ENCODE results near the gene OPRL1.
"Not testable (repeated sequence)": the region's sequence is repeated elsewhere in the genome, so short reads cannot be mapped to it uniquely, and the experiment has no call there.

OPRL1 gene

DNA sequence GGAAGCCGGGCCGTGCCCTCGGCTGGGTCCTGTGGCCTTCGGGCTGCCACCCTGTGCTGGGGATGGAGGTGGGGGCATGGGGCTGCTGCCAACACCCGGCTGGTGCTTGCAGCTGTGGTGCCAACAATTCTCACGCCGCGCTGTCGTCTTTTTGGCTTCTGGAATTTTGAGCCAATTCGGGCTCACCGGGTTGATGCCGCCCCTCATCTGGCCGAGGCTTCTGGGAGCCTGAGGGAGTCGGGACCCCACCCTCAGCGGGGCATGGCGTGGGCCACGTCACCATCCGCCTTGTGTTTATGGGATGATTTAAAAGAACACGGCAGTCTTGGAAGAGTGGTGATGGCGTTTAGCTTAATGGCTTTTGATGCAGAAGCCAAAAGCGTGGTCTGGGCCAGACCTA, 36.1 kb downstream of the OPRL1 start:
- Histone ChIP-seq H3K9ac (ENCODE audit: low read length) (no peak overlapping the region), H3F3A (ENCODE audit: insufficient read depth, low read length) (no peaks in the 10 kb centered on the region), H3K27me3 (ENCODE audit: insufficient read depth, low read length) (no peaks in the 10 kb centered on the region; the same call in 1 of the 2 replicates), H3K27ac (ENCODE audit: low read depth, low read length, poor library complexity, severe bottlenecking) (no peak overlapping the region), H3K4me2 (ENCODE audit: low read length) (no peak overlapping the region), H4K20me1 (ENCODE audit: insufficient read depth, low read length) (no peaks in the 10 kb centered on the region), H3K4me1 (ENCODE audit: insufficient read depth, low read length, severe bottlenecking) (peaks cover 8% of the 10 kb centered on the region), H3K9me3 (ENCODE audit: low read length) (no peaks in the 10 kb centered on the region), H3K9me2 (ENCODE audit: low read depth, low read length) (no peaks in the 10 kb centered on the region), H3K79me2 (ENCODE audit: insufficient read depth, low read length) (no peaks in the 10 kb centered on the region), H3K36me3 (ENCODE audit: insufficient read depth, low read length) (no peaks in the 10 kb centered on the region), H3K4me3 (ENCODE audit: low read depth, low read length, poor library complexity, severe bottlenecking) (no peak overlapping the region), H2AFZ (ENCODE audit: low read length) (no peak overlapping the region)
- TF ChIP-seq, protein P1, sequence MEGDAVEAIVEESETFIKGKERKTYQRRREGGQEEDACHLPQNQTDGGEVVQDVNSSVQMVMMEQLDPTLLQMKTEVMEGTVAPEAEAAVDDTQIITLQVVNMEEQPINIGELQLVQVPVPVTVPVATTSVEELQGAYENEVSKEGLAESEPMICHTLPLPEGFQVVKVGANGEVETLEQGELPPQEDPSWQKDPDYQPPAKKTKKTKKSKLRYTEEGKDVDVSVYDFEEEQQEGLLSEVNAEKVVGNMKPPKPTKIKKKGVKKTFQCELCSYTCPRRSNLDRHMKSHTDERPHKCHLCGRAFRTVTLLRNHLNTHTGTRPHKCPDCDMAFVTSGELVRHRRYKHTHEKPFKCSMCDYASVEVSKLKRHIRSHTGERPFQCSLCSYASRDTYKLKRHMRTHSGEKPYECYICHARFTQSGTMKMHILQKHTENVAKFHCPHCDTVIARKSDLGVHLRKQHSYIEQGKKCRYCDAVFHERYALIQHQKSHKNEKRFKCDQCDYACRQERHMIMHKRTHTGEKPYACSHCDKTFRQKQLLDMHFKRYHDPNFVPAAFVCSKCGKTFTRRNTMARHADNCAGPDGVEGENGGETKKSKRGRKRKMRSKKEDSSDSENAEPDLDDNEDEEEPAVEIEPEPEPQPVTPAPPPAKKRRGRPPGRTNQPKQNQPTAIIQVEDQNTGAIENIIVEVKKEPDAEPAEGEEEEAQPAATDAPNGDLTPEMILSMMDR (IDR thresholded peaks at IDR 0.05; ENCODE audit: low read length): no peak
- no peak for TF ChIP-seq EZH2 (IDR thresholded peaks at IDR 0.05; ENCODE audit: borderline replicate concordance, low read length)

DNA sequence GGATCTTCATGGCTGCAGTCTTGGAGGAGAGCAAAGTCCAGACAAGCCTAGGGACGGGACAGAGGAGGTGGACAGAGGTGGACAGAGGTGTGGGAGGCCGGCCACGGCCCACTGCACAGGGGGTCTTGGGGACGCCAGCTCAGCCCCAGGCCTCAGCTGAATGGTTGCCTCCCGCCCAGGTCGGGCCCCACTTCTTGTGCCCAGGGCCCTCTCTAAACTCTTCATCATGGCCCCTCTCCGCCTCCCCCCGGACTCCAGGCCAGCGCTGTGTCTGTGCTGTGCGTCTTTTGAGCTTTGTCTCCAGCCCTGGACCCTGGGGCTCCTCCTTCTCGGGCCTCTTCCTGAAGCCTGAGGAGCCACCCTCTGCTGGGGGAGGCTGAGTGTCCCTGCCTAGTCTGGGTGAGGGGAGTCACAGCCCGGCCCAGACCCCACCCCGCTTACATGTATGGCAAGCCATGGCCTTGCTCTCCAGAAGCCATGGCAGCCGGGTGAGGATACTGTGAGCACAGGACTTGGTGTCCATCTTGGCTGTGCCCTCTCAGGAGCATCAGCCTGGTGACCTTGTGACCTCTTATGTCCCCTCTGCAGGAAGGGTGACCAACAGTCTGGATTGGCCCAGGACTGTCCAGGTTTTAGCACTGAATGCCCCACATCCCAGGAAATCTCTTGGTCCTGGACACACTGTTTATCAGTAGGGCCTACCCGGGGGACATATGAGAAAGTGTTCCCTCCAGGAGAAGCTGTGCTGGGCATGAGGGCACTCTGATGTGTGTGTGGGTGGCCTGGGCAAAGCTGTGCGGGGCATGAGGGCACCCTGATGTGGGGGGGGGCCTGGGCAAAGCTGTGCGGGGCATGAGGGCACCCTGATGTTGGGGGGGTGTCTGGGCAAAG, 36.9 kb downstream of the OPRL1 start:
- no peaks in the 10 kb centered on the region for H3K9me2 ChIP-seq (ENCODE audit: low read depth, low read length)
- peaks cover 8% of the 10 kb centered on the region for H3K4me1 ChIP-seq (ENCODE audit: insufficient read depth, low read length, severe bottlenecking)
- H3F3A ChIP-seq (ENCODE audit: insufficient read depth, low read length): no peaks in the 10 kb centered on the region
- H3K27ac ChIP-seq (ENCODE audit: low read depth, low read length, poor library complexity, severe bottlenecking): no peak overlapping the region
- H3K4me3 ChIP-seq (ENCODE audit: low read depth, low read length, poor library complexity, severe bottlenecking): no peak overlapping the region
- TF ChIP-seq EZH2 (IDR thresholded peaks at IDR 0.05; ENCODE audit: borderline replicate concordance, low read length): no peak
- TF ChIP-seq, protein P1 (IDR thresholded peaks at IDR 0.05; ENCODE audit: low read length): no peak
- H3K9me3 ChIP-seq (ENCODE audit: low read length): no peaks in the 10 kb centered on the region
- H3K79me2 ChIP-seq (ENCODE audit: insufficient read depth, low read length): no peaks in the 10 kb centered on the region
- H3K4me2 ChIP-seq (ENCODE audit: low read length): no peak overlapping the region
- H3K36me3 ChIP-seq (ENCODE audit: insufficient read depth, low read length): no peaks in the 10 kb centered on the region
- H2AFZ ChIP-seq (ENCODE audit: low read length): no peak overlapping the region
- H3K9ac ChIP-seq (ENCODE audit: low read length): no peak overlapping the region
- no peaks in the 10 kb centered on the region for H4K20me1 ChIP-seq (ENCODE audit: insufficient read depth, low read length)
- no peaks in the 10 kb centered on the region; the same call in 1 of the 2 replicates for H3K27me3 ChIP-seq (ENCODE audit: insufficient read depth, low read length)

DNA sequence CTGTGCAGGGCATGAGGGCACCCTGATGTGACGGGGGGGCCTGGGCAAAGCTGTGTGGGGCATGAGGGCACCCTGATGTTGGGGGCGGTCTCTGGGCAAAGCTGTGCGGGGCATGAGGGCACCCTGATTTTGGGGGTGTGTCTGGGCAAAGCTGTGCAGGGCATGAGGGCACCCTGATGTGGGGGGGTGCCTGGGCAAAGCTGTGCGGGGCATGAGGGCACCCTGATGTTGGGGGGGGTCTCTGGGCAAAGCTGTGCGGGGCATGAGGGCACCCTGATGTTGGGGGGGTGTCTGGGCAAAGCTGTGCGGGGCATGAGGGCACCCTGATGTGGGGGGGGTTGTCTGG, 37.5 kb downstream of the OPRL1 start:
- not testable (repeated sequence) for H3K9ac ChIP-seq (ENCODE audit: low read length); H3K36me3 ChIP-seq (ENCODE audit: insufficient read depth, low read length); H4K20me1 ChIP-seq (ENCODE audit: insufficient read depth, low read length); H3K4me3 ChIP-seq (ENCODE audit: low read depth, low read length, poor library complexity, severe bottlenecking); H3K4me2 ChIP-seq (ENCODE audit: low read length); H3F3A ChIP-seq (ENCODE audit: insufficient read depth, low read length); H2AFZ ChIP-seq (ENCODE audit: low read length); H3K4me1 ChIP-seq (ENCODE audit: insufficient read depth, low read length, severe bottlenecking); H3K27ac ChIP-seq (ENCODE audit: low read depth, low read length, poor library complexity, severe bottlenecking); H3K9me3 ChIP-seq (ENCODE audit: low read length); H3K9me2 ChIP-seq (ENCODE audit: low read depth, low read length); H3K79me2 ChIP-seq (ENCODE audit: insufficient read depth, low read length); H3K27me3 ChIP-seq (ENCODE audit: insufficient read depth, low read length)

DNA sequence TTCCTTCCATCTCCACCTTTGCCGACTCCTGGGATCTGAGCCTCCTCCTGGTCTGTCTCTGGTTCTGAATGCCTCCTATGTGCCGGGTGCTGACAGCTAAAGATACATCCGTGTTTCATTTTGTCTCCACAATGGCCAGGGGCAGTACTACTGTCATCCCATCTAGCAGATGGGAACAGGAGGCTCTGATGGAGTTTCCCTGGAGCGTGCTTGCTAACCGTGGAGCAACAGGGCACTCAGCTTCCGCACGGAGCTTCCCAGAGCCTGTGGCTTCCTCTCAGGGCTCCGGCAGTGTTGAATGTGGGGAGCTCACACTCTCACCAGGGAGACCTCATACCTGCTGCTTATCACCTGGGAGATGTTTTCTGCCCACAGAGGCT, 39.4 kb downstream of the OPRL1 start:
- no peak overlapping the region for H3K9ac ChIP-seq (ENCODE audit: low read length)
- no peaks in the 10 kb centered on the region for H3K27me3 ChIP-seq (ENCODE audit: insufficient read depth, low read length)
- H3K9me2 ChIP-seq (ENCODE audit: low read depth, low read length): no peaks in the 10 kb centered on the region
- H2AFZ ChIP-seq (ENCODE audit: low read length): no peak overlapping the region
- no peak overlapping the region for H3K4me3 ChIP-seq (ENCODE audit: low read depth, low read length, poor library complexity, severe bottlenecking)
- H3K79me2 ChIP-seq (ENCODE audit: insufficient read depth, low read length): no peaks in the 10 kb centered on the region
- no peaks in the 10 kb centered on the region for H4K20me1 ChIP-seq (ENCODE audit: insufficient read depth, low read length)
- no peaks in the 10 kb centered on the region for H3K36me3 ChIP-seq (ENCODE audit: insufficient read depth, low read length)
- H3K4me2 ChIP-seq (ENCODE audit: low read length): no peak overlapping the region
- H3F3A ChIP-seq (ENCODE audit: insufficient read depth, low read length): no peaks in the 10 kb centered on the region
- peaks cover 8% of the 10 kb centered on the region for H3K4me1 ChIP-seq (ENCODE audit: insufficient read depth, low read length, severe bottlenecking)
- no peak for TF ChIP-seq EZH2 (IDR thresholded peaks at IDR 0.05; ENCODE audit: borderline replicate concordance, low read length)
- TF ChIP-seq, protein P1 (IDR thresholded peaks at IDR 0.05; ENCODE audit: low read length): no peak
- no peak overlapping the region for H3K27ac ChIP-seq (ENCODE audit: low read depth, low read length, poor library complexity, severe bottlenecking)
- no peaks in the 10 kb centered on the region for H3K9me3 ChIP-seq (ENCODE audit: low read length)
